ENCODE results near the gene USP31.

Gene USP31

GRCh38 chr16:23149267-23149992 lies at the start of gene USP31:
Gene USP31, minus strand, starts transcription at chr16:23149452. Its CDS starts 182 bp downstream, at chr16:23149270.
- peak; percentile 78 to 83 for DNase-seq (ENCODE audit: low spot score in 2 of 2)
- Mint-ChIP-seq H3K4me3 (peak within 1 kb of the TSS; percentile 98), H3K27ac (peak within 1 kb of the TSS; percentile 67), H3K4me1 (peaks cover 9% of the 10 kb centered on the region), H3K36me3 (no peaks in the 10 kb centered on the region), H3K9me3 (no peaks in the 10 kb centered on the region), H3K27me3 (no peaks in the 10 kb centered on the region)
- peak; percentile 91 for ATAC-seq (ENCODE audit: low read depth)

DNA sequence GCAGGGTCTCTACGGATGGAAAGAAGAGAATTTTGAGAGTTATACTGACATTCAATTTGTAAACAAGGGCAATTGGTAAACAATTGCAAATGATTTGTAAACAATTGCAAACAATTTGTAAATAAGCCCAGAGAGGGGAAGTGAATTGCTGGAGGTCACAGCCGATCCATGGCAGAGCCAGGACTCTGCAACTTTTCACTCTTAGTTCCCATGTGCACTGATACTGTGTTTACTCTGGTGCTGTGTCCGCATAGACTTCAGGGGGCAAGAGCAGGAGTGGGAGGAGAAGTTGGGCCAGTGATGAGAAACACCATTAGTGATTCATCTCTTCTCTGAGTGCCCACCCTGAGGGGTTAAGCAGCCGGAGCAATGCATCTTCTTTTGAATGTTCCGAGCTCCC lies 47.3 kb upstream of the USP31 start:
- no peak overlapping the region for H3K4me3 Mint-ChIP-seq
- H3K27ac Mint-ChIP-seq: no peak overlapping the region
- no peaks in the 10 kb centered on the region for H3K36me3 Mint-ChIP-seq

DNA sequence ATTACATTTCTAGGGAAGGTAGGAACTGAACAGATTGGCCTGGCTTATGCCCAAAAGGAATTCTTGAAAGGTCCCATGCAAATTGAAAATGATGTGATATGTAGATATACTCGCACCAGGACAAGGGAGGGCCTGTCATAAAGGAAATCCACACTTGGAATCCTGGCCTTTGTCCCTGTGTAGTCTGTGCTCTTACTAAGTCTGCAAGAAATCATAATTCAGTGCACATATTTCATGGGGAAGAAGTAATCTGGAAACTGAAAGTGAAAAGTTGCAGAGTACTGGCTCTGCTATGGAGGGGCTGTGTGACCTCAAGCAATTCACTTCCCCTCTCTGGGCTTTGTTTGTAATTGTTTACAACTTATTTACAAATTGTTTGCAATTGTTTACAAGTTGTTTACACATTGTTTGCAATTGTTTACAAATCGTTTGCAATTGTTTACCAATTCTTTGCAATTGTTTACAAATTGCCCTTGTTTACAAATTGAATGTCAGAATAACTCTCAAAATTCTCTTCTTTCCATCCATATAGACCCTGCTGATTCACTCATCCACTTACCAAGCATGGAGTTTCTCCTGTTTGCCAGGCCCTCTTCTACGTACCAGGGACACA lies 46.2 kb upstream of the USP31 start:
- Mint-ChIP-seq H3K36me3 (no peaks in the 10 kb centered on the region), H3K4me1 (no peaks in the 10 kb centered on the region), H3K27me3 (peaks cover 6% of the 10 kb centered on the region), H3K9me3 (no peaks in the 10 kb centered on the region), H3K27ac (no peak overlapping the region), H3K4me3 (no peak overlapping the region)
- ATAC-seq (ENCODE audit: low read depth) (no peak), DNase-seq (ENCODE audit: low spot score in 2 of 2) (no peak)

More for the DNA sequence above, 47.3 kb upstream of the USP31 start:
- no peaks in the 10 kb centered on the region for H3K4me1 Mint-ChIP-seq
- H3K9me3 Mint-ChIP-seq: no peaks in the 10 kb centered on the region
- H3K27me3 Mint-ChIP-seq: peaks cover 6% of the 10 kb centered on the region
- ATAC-seq (ENCODE audit: low read depth) (no peak), DNase-seq (ENCODE audit: low spot score in 2 of 2) (no peak)

- ATAC-seq (ENCODE audit: low read depth) (no peak), DNase-seq (ENCODE audit: low spot score in 2 of 2) (no peak)
- Mint-ChIP-seq H3K36me3 (no peaks in the 10 kb centered on the region), H3K4me1 (no peaks in the 10 kb centered on the region), H3K27ac (no peak overlapping the region), H3K4me3 (no peak overlapping the region), H3K27me3 (peaks cover 6% of the 10 kb centered on the region), H3K9me3 (no peaks in the 10 kb centered on the region)
Measured at GRCh38 chr16:23194497-23195221, 45.4 kb upstream of the USP31 start.

DNA sequence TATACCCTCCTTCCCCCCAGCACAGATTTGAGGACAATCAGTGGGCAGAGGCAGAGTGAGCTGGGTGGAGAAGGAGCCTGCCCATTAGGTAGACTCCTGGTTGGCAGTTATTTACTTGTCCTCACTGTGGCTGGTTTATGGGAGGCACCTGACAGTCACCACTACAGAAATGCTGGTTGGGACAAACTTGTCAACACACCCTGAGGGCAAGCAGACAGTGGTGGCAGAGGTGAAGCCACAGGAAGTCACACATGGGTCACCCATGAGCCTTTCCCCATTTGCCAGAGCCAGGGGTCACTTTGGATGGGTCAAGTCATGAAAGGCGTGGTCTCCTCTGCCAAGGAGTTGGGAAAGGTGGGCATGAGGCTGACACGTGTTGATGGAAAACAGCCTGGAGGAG lies 39.7 kb upstream of the USP31 start:
- Mint-ChIP-seq H3K27ac (no peak overlapping the region), H3K4me1 (peaks cover 2% of the 10 kb centered on the region), H3K9me3 (no peaks in the 10 kb centered on the region), H3K36me3 (no peaks in the 10 kb centered on the region), H3K27me3 (peaks cover 5% of the 10 kb centered on the region), H3K4me3 (no peak overlapping the region)
- DNase-seq (ENCODE audit: low spot score in 2 of 2) (no peak), ATAC-seq (ENCODE audit: low read depth) (no peak)

DNA sequence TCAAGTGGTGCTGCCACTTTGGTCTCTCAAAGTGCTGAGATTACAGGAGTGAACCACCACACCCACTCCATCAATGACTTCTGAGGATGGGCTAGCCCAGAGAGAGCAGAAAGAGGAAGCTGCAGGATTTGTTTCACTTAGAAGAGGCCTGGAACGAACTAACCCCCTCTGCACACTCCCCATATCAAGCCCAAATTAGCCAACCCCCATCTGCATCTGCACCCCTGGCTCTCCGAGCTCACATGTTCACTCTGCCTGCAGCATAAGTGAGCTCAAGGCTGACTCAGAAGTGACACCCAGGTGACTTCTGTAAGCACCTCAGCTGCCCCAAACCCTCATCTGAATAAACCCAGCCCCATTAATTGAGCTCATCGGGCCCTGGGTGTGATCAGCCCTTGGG lies 38.1 kb upstream of the USP31 start:
- DNase-seq (ENCODE audit: low spot score in 2 of 2) (no peak), ATAC-seq (ENCODE audit: low read depth) (no peak)
- H3K4me3 Mint-ChIP-seq: no peak overlapping the region
- H3K27me3 Mint-ChIP-seq: peaks cover 6% of the 10 kb centered on the region
- H3K36me3 Mint-ChIP-seq: no peaks in the 10 kb centered on the region
- H3K27ac Mint-ChIP-seq: no peak overlapping the region
- H3K9me3 Mint-ChIP-seq: no peaks in the 10 kb centered on the region
- H3K4me1 Mint-ChIP-seq: peaks cover 2% of the 10 kb centered on the region

DNA sequence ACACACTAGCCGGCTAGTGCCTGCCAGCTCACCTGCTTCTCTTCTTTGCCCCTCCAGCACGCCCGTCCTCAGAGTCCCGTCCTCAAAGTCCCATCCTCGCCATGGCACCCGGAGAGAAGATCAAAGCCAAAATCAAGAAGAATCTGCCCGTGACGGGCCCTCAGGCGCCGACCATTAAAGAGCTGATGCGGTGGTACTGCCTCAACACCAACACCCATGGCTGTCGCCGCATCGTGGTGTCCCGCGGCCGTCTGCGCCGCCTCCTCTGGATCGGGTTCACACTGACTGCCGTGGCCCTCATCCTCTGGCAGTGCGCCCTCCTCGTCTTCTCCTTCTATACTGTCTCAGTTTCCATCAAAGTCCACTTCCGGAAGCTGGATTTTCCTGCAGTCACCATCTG lies 36.9 kb upstream of the USP31 start:
- Mint-ChIP-seq H3K36me3 (no peaks in the 10 kb centered on the region), H3K4me3 (no peak overlapping the region), H3K27ac (no peak overlapping the region), H3K4me1 (peaks cover 10% of the 10 kb centered on the region), H3K9me3 (no peaks in the 10 kb centered on the region), H3K27me3 (peaks cover 15% of the 10 kb centered on the region)
- DNase-seq (ENCODE audit: low spot score in 2 of 2) (no peak), ATAC-seq (ENCODE audit: low read depth) (no peak)

DNA sequence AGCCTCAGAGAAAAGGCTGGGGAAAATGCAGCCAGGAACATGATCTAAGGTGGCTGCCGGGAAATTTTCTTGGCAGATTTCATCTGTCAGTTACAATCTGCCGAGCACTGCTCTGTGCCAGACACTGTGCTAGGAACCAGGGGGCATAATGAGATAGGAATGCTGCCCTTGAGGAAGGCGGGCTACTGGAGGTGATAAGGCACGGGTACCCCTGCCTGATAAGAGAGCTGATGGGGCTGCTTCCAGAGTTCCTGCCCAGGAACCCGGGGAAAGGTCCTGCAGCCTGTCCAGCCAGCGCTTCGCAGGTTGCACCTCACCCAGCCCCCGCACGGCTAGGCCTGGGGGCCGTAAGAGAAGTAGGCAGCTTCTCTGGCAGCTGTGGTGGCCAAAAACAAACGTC lies 36.4 kb upstream of the USP31 start:
- H3K27me3 Mint-ChIP-seq: peaks cover 16% of the 10 kb centered on the region
- no peaks in the 10 kb centered on the region for H3K9me3 Mint-ChIP-seq

DNA sequence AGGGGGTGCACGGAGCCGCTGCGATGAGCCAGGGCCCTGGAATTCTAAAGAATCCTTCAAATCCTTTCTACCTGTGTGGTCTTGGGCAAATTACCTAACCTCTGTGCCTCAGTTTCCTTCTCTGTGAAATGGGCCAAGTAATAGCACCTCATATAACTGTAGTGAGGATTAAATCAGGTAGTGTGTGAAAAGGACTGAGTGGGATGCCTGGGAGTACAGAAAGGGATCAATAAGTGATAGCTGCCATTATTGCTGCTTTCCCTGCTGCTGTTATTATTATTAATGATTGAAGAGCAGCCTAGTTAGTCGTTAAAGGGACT lies 34.3 kb upstream of the USP31 start:
- Mint-ChIP-seq H3K27me3 (peaks cover 19% of the 10 kb centered on the region), H3K9me3 (no peaks in the 10 kb centered on the region), H3K36me3 (no peaks in the 10 kb centered on the region), H3K27ac (no peak overlapping the region), H3K4me3 (peak overlapping the region; percentile 59), H3K4me1 (peaks cover 10% of the 10 kb centered on the region)
- no peak for ATAC-seq (ENCODE audit: low read depth)
- DNase-seq (ENCODE audit: low spot score in 2 of 2): no peak

More for the DNA sequence above, 36.4 kb upstream of the USP31 start:
- ATAC-seq (ENCODE audit: low read depth) (no peak), DNase-seq (ENCODE audit: low spot score in 2 of 2) (no peak)
- Mint-ChIP-seq H3K4me3 (no peak overlapping the region), H3K4me1 (peaks cover 10% of the 10 kb centered on the region), H3K36me3 (no peaks in the 10 kb centered on the region), H3K27ac (no peak overlapping the region)

GRCh38 chr16:23182679-23183542 lies 33.7 kb upstream of the USP31 start, which contains the start of gene SCNN1G:
Gene SCNN1G, plus strand, starts transcription at chr16:23182745. Its CDS starts 3,527 bp downstream, at chr16:23186272.
- H3K9me3 Mint-ChIP-seq: no peaks in the 10 kb centered on the region
- peaks cover 21% of the 10 kb centered on the region for H3K27me3 Mint-ChIP-seq
- no peak within 1 kb of the TSS for H3K27ac Mint-ChIP-seq
- DNase-seq (ENCODE audit: low spot score in 2 of 2) (peak; percentile 9 to 35), ATAC-seq (ENCODE audit: low read depth) (peak; percentile 20)
- H3K36me3 Mint-ChIP-seq: no peaks in the 10 kb centered on the region
- H3K4me3 Mint-ChIP-seq: peak within 1 kb of the TSS; percentile 68
- peaks cover 10% of the 10 kb centered on the region for H3K4me1 Mint-ChIP-seq

- no peaks in the 10 kb centered on the region for H3K36me3 Mint-ChIP-seq
- no peak overlapping the region for H3K27ac Mint-ChIP-seq
- peaks cover 9% of the 10 kb centered on the region for H3K4me1 Mint-ChIP-seq
- DNase-seq (ENCODE audit: low spot score in 2 of 2): peak; percentile 93 to 97
- H3K27me3 Mint-ChIP-seq: peaks cover 21% of the 10 kb centered on the region
- H3K4me3 Mint-ChIP-seq: peak overlapping the region; percentile 68
- no peaks in the 10 kb centered on the region for H3K9me3 Mint-ChIP-seq
- peak; percentile 97 for ATAC-seq (ENCODE audit: low read depth)
Measured at GRCh38 chr16:23182206-23182678, 33.0 kb upstream of the USP31 start.

DNA sequence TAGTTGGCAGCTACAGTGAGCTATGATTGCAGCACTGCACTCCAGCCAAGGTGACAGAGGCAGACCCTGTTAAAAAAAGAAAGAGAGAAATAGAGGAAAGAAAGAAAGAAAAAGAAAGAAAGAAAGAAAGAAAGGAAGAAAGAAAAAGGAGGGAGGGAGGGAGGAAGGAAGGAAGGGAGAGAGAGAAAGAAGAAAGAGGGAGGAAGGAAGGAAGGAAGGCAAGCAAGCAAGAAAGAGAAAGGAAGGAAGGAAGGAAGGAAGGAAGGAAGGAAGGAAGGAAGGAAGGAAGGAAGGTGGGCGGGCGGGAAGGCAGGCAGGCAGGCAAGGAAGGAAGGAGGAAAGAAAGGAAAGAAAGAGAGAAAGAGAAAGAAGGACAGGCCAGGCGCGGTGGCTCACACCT lies 32.3 kb upstream of the USP31 start:
- ATAC-seq (ENCODE audit: low read depth) (no peak), DNase-seq (ENCODE audit: low spot score in 2 of 2) (no peak)
- H3K4me3 Mint-ChIP-seq: peak overlapping the region; percentile 68
- peaks cover 9% of the 10 kb centered on the region for H3K4me1 Mint-ChIP-seq
- H3K36me3 Mint-ChIP-seq: no peaks in the 10 kb centered on the region
- no peaks in the 10 kb centered on the region for H3K9me3 Mint-ChIP-seq
- no peak overlapping the region for H3K27ac Mint-ChIP-seq
- peaks cover 21% of the 10 kb centered on the region for H3K27me3 Mint-ChIP-seq

DNA sequence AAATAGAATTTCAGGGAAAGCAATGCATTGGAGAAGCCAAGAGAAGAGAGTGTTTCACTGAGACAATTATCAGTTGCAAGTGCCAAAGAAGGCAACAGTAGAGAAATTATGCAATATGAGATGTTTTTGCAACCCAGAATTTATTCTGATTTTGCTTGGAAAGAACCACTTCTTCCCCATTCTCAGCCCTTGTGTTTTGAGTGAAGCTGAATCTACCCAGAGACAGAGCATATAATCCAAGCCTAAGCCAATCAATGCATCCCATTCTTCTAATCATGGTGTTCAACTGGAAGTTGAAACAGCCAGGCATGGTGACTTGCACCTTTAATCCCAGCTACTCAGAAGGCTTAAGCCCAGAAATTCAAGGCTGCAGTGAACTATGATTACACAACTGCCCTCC lies 26.4 kb upstream of the USP31 start:
- ATAC-seq (ENCODE audit: low read depth) (no peak), DNase-seq (ENCODE audit: low spot score in 2 of 2) (no peak)
- H3K4me1 Mint-ChIP-seq: no peaks in the 10 kb centered on the region
- peaks cover 21% of the 10 kb centered on the region for H3K27me3 Mint-ChIP-seq
- H3K9me3 Mint-ChIP-seq: no peaks in the 10 kb centered on the region
- H3K36me3 Mint-ChIP-seq: no peaks in the 10 kb centered on the region
- H3K4me3 Mint-ChIP-seq: no peak overlapping the region
- H3K27ac Mint-ChIP-seq: no peak overlapping the region

All from memory B cell (primary cell).